MM.1S (cell line): ENCODE results near the gene TGM5.

Source experiments
- CTCF ChIP-seq: fragments of 300-600 bp; sonication (generic); IDR thresholded peaks from 2 replicates; pipeline ENCODE4 v1.5.1; 2016; ENCODE audit warnings: antibody characterized with exemption, low read length, mixed read lengths
- EZH2 ChIP-seq: fragments of 300-600 bp; sonication (generic); optimal IDR thresholded peaks from 2 replicates; pipeline ENCODE3; 2017; ENCODE audit warnings: low read depth, mild to moderate bottlenecking, antibody characterized with exemption, low read length, mixed read lengths

- no peak for TF ChIP-seq CTCF
- no peak for TF ChIP-seq EZH2
These were observed at the start of gene TGM5 for GRCh38 chr15:43266834-43267233.
